ENCODE measurements around the gene RAD23B.

GRCh38 chr9:107337676-107338590, 54.9 kb downstream of the RAD23B start:
- no peak for TF ChIP-seq CTCF (IDR thresholded peaks at IDR 0.05)
- TF ChIP-seq POLR2A (IDR thresholded peaks at IDR 0.05; ENCODE audit: low read depth) = no peak
